NCI-H774 (cell line): ENCODE data around the gene POU4F1.

Source experiments
- DNase-seq: peaks from one replicate; lab custom pipeline; 2025; lab: John Stamatoyannopoulos, UW

Gene POU4F1

DNA sequence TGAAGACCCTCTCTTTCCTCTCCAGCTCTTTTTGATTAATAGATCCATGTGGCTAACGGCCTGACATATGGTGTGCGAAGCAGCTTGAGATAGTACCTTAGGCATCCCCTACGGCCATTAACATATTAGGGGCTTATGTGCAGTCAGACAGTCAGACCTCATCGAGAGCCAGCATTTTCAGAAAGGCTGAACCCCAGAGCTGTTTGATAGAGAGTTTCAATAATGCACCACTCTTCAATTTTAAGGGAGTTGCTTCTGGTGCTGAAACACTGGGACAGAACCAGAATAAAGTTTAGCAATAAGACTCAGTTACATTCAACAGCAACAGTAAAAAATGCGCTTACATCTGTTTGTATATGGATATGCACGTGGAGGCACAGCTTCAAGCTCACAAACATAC, 10.8 kb downstream of the POU4F1 start:
- DNase-seq, result no peak

DNA sequence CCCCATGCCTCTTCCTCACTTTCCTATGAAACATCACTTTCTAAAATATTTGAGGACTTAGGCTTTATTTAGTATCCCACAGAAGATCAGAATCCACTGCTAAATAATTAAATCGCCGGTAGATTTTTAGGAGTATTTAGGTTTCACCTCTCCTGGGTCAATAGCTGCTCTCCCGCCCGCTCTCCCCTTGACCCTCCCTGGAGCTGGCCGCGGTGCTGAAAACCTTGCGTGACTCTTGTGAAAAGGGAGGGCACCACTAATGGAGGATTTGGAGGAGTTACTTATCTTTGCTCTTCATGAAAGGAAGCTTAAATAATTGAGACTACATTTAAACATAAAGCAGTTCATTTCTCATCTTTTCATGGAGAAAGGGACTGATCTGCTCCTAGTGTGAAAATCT, 14.1 kb downstream of the POU4F1 start:
- no peak for DNase-seq

DNA sequence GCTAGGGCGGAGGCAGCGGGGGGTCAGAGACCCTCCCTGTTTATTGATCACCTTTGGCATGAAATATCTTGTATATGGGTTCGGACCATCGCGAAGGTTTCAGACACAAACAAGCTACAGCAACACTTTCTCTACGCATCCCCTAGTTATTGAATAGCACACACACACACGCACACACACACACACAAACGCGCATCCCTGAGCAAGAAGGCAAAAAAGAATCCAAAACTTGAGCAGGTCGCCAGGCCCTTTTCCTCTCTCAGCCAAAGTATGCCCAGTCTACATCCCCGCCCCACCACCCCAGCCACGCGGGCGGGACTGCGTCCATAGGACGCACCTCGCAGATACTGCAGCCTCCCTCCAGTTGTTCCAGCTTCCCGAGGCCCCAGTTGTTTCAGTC, 16.0 kb downstream of the POU4F1 start:
- DNase-seq, result no peak

DNA sequence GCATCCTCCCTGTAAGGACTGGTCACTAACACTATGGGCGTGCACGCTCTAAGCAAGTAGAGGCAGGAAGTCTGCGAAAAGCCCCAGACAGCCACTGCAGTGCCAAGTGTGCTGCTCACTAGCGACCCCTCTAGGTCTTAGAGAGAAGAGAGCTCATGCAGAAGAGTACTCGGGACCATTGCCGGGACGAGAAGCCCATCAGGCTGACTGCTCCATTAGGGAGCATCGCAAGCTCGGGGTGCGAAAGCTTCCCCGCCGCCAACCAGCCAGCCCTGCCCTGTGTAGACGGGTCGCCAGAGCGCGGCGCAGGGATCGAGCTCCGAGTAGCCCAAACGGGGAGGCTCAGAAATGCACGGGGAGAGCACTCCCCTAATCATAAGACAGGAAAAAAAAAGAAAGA, 16.6 kb downstream of the POU4F1 start:
- no peak for DNase-seq

DNA sequence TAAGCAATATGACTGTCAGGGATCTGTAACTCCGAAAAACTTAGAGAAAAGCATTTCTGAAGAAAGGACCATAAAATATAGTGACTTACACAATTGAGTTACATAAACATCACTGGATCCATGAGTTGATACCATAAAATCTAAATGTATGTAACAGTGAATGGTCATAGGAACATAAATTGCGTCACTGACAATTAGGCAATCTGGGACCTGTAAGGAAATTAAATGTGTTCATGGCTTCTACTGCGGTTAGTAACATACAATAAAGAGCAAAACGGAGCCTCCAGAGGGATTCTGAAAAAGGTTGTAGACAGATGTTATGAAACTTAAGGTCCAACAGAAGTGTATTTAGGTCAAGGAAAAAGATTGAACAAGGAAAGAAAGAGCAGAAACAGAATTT, 27.1 kb downstream of the POU4F1 start:
- DNase-seq, result no peak

DNA sequence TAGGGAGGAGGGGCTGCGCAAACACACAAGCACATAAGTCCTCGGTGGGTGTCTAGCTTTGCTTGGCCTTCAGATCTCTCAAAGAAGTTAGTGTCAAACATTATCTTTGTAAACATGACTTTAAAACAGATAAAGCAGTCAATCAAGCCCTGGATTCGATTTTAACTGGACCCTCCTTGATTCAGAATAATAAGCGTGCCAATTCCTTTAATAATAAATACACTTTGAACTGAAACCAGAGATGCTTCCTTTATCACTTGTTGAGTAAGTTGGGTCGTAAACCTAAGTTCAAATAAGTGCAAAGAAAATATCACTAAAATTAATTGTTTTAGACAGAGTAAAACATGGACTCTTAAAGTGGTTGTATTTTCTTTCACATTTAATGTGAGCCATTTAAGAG, 30.9 kb downstream of the POU4F1 start:
- DNase-seq, result no peak

DNA sequence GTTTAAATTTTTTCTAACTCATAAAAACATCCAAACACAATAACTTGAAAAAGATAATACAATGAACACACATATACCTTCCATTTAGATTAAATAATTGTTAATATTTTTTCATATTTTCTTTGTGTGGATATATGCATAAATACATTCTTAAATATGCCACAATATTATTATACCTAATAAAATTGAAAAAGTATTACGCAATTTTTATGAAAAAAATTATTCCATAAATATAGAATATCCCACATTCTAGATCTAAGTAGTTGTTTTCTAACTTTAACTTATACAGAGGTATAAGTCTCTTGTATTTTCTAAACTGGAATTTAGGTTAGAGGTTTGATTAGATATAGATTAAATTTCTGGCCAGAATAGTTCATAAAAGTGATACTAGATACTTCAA, 34.3 kb downstream of the POU4F1 start:
- DNase-seq, result no peak

DNA sequence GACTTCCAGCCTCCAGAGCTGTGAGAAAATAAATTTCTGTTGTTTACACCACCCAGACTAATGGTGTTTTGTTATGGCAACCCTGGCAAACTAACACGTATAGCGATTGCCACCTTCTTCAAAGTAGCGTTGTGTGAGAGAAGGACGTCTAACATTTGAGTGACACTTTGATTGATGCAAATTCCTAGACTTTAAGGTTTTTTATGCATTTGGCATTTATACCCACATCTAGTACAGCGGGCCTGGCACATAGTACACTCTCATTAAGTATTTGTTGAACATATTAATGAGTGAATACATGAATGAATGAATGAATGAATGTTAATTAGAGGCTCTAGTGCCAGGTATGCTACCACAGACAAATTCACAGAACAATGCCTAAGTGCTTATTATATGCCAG, 36.7 kb downstream of the POU4F1 start:
- no peak for DNase-seq

DNA sequence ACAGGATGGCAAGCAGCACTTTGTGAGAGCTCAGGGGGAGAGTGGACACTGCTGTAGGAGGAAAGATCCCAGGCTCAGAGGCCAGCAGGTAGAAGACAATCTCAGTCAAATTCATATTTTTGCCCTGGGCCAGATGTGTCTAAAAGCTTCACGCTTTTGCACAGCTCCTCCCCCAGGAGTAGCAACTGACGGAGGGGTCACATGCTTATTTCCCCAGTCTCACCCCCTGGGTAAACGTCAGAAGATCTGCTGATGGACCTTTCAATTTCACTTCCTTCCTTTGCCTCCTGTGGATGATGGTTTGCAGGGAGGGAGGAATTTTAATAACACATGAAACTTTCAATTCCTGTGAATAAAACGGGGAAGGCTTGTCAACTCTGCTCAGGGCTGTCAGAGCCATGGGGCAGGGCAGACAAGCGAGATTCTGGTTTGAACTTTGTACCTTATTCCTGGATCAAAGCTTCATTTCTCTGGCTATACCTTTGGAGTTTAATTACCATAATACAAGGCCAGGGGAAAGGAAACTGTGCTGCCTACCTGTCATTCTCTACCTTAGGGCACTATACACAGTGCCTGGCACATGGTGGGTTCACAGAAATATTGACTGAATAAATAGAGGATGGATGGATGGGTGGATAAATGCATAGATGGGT, 41.0 kb downstream of the POU4F1 start:
- DNase-seq, result no peak
